ENCODE results near the gene MTR. TPM values are rescaled to one million over a fixed set of nuclear protein-coding genes. Genes with fewer than 3 reads are reported as not detected.
"Not testable (repeated sequence)": the region's sequence is repeated elsewhere in the genome, so short reads cannot be mapped to it uniquely, and the experiment has no call there.

The MTR gene
- total RNA-seq, 1 experiment from 2014 or later = 24.6 TPM

- no peak overlapping the region for H2AFZ ChIP-seq (ENCODE audit: low read depth, low read length, poor library complexity, severe bottlenecking)
- no peak overlapping the region for H3K9ac ChIP-seq (ENCODE audit: low read length)
- peaks cover 0 to 15% of the 10 kb centered on the region in 2 experiments; a peak in 2 of 4 replicates for H3K4me1 ChIP-seq (ENCODE audit: control insufficient read depth in 1 of 2, insufficient read depth in 2 of 2, low read length in 2 of 2)
- no peaks in the 10 kb centered on the region for H3K79me2 ChIP-seq (ENCODE audit: insufficient read depth, low read length)
- H3K9me2 ChIP-seq (ENCODE audit: insufficient read depth) = no peaks in the 10 kb centered on the region
- no peaks in the 10 kb centered on the region for H3K36me3 ChIP-seq (ENCODE audit: control insufficient read depth in 1 of 2, insufficient read depth in 2 of 2, low read length in 2 of 2)
- TF ChIP-seq RAD21 (IDR thresholded peaks at IDR 0.05; ENCODE audit: low read depth) (no peak), ZNF274 (IDR thresholded peaks at IDR 0.05; ENCODE audit: low read depth, low read length) (no peak), CBX3 (IDR thresholded peaks at IDR 0.05; ENCODE audit: low read depth) (no peak), JUND (IDR thresholded peaks at IDR 0.05) (no peak), CTCF (IDR thresholded peaks at IDR 0.05 in 2 of 3, conservative IDR thresholded peaks at IDR 0.05 in 1 of 3; ENCODE audit: borderline replicate concordance in 1 of 3, insufficient read depth in 1 of 3, low read depth in 2 of 3, low read length in 2 of 3) (no peak), SP1 (IDR thresholded peaks at IDR 0.05; ENCODE audit: low read depth) (no peak), EZH2phosphoT487 (IDR thresholded peaks at IDR 0.05; ENCODE audit: borderline replicate concordance) (no peak), FOSL1 (IDR thresholded peaks at IDR 0.05; ENCODE audit: low read depth) (no peak)
- H3K4me2 ChIP-seq (ENCODE audit: low read length) = no peak overlapping the region
- ChIA-PET CTCF (no interaction called here), POLR2A (no interaction called here), RAD21 (ENCODE audit: low non-redundant PET in 1 of 2, low total read pairs in 2 of 2, uncharacterized antibody in 2 of 2, unreplicated experiment in 2 of 2) (no interaction called here)
- no peaks in the 10 kb centered on the region for H3K9me3 ChIP-seq (ENCODE audit: control insufficient read depth in 1 of 2, insufficient read depth in 1 of 2, low read depth in 1 of 2, low read length in 2 of 2)
- H3K4me3 ChIP-seq (replicated peaks in 1 of 2; ENCODE audit: low read depth in 1 of 2, low read length in 2 of 2) = no peak overlapping the region
- no peak overlapping the region for H3K27ac ChIP-seq (ENCODE audit: low read depth, low read length)
- ATAC-seq (no peak), DNase-seq (ENCODE audit: low read depth, low spot score) (no peak)
- intact Hi-C loops (cut with micrococcal nuclease) = no loop called here
- H4K20me1 ChIP-seq (ENCODE audit: insufficient read depth) = no peaks in the 10 kb centered on the region
- H3K27me3 ChIP-seq (ENCODE audit: insufficient read depth, low read length) = no peaks in the 10 kb centered on the region; the same call in 1 of the 2 replicates
- BruUV-seq (replicated peaks) = no TSS peak
Measured at GRCh38 chr1:236908669-236909068, 113.6 kb downstream of the MTR start.

GRCh38 chr1:236911047-236911446 lies 116.0 kb downstream of the MTR start:
- CTCF ChIA-PET; BruUV-seq (replicated peaks); ATAC-seq; H3K9me2 ChIP-seq (ENCODE audit: insufficient read depth); H3K4me3 ChIP-seq (replicated peaks in 1 of 2; ENCODE audit: low read depth in 1 of 2, low read length in 2 of 2); H3K27me3 ChIP-seq (ENCODE audit: insufficient read depth, low read length); DNase-seq (ENCODE audit: low read depth, low spot score); H2AFZ ChIP-seq (ENCODE audit: low read depth, low read length, poor library complexity, severe bottlenecking); H3K79me2 ChIP-seq (ENCODE audit: insufficient read depth, low read length); H4K20me1 ChIP-seq (ENCODE audit: insufficient read depth); H3K27ac ChIP-seq (ENCODE audit: low read depth, low read length); H3K9ac ChIP-seq (ENCODE audit: low read length); intact Hi-C loops (cut with micrococcal nuclease); H3K4me1 ChIP-seq (ENCODE audit: control insufficient read depth in 1 of 2, insufficient read depth in 2 of 2, low read length in 2 of 2); POLR2A ChIA-PET; RAD21 ChIA-PET (ENCODE audit: low non-redundant PET in 1 of 2, low total read pairs in 2 of 2, uncharacterized antibody in 2 of 2, unreplicated experiment in 2 of 2); H3K36me3 ChIP-seq (ENCODE audit: control insufficient read depth in 1 of 2, insufficient read depth in 2 of 2, low read length in 2 of 2); H3K9me3 ChIP-seq (ENCODE audit: control insufficient read depth in 1 of 2, insufficient read depth in 1 of 2, low read depth in 1 of 2, low read length in 2 of 2); H3K4me2 ChIP-seq (ENCODE audit: low read length): not testable (repeated sequence)

Data from HCT116 (cell line).